GM21447 (cell line): ENCODE data around the gene CDK2AP2.
"Not testable (repeated sequence)": the region's sequence is repeated elsewhere in the genome, so short reads cannot be mapped to it uniquely, and the experiment has no call there.

ENCODE experiments used
- ATAC-seq: cut with Tn5 transposase; IDR thresholded peaks from one replicate; pipeline ENCODE4 v1.9.1; 2021; ENCODE audit not compliant: unreplicated experiment

The CDK2AP2 gene

DNA sequence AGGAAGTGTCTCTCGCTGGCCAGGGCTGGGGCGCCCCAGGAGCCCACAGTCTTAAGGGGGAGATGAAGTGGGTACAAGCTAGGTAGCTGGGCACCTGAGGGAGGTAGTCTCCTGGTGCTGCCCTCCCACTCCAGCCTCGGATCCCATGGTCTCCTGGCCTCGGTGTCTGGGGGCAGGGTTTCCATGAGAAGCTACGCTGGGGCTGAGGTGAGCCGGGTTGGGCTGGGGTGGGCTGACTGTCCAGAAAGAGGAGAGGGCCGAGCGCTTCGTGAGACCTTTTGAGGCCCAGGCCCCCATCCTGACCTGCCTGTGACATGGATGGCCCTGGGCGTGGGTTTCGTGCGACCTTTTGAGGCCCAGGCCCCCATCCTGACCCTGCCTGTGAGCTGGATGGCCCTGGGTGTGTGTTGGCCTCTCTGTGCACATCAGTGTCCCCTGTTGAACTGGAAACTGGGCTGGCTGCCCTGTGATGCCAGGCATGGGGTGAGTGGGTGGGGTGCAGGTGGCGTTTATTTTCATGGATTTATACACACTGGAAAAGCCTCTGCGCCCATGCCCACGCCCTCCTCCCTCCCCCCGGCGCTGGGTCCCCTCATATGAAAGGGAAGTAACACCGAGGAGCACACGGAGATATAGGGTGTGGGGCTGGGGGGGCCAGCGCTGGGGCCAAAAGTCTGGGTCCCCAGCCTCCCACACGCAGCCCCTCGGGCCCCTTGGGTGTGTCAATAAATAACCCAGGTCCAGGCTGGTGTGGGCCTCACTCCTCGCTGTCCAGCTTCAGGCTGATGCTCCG, 16.5 kb downstream of the CDK2AP2 start:
- no peak for ATAC-seq

DNA sequence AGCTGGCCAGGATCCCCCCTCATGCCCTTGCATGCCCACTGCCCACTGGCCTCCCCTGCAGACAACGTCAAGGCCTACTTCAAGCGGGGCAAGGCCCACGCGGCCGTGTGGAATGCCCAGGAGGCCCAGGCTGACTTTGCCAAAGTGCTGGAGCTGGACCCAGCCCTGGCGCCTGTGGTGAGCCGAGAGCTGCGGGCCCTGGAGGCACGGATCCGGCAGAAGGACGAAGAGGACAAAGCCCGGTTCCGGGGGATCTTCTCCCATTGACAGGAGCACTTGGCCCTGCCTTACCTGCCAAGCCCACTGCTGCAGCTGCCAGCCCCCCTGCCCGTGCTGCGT, 17.3 kb downstream of the CDK2AP2 start:
- no peak for ATAC-seq

DNA sequence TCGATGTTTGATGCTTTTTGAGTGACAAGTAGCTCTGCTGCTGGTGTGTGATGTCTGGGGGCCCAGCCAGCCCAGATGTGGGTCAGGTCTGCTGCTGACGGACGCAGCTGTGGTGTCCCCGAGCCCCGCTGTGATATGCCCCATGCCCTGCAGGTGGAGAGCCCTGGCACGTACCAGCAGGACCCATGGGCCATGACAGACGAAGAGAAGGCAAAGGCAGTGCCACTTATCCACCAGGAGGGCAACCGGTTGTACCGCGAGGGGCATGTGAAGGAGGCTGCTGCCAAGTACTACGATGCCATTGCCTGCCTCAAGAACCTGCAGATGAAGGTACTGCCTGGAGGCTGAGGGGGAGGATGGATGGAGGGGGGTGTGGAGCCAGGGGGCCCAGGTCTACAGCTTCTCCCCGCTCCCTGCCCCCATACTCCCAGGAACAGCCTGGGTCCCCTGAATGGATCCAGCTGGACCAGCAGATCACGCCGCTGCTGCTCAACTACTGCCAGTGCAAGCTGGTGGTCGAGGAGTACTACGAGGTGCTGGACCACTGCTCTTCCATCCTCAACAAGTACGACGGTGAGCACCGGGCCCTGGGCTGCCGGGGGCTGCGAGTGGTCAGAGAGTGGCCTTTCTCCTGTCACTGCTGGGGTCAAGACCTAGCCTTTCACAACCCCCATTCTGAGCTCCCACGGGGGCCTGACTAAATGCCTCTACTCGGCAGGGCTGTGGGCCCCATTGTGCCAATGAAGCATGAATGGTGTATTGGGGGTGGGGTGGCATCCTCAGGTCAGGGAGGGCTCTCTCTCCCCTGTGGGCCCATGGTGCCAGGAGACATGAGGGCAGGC, 17.9 kb downstream of the CDK2AP2 start:
- no peak for ATAC-seq

DNA sequence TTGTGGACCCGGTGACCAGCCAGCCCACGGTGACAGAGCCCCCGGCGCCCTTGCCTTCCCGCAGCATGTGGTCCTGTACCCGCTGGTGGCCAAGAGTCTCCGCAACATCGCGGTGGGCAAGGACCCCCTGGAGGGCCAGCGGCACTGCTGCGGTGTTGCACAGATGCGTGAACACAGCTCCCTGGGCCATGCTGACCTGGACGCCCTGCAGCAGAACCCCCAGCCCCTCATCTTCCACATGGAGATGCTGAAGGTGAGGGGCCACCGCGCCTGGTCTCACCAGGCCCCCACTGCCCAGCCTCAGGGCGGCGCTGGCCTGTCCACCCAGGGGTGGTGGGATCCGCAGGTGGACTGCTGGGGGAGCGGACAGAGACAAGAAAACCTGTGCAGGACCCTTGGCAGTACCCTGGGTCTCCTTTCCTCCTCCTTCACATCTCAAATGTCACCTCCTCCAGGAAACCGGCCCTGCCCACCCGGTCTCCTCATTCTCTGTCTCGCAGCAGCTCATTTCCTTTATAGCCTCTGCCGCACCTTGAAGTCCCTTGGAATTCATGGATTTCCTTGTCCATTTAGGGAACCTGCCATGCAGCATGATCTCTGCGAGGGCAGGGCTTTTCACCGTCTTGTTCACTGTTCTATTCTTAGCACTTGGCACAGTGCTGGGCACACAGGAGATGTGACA, 18.6 kb downstream of the CDK2AP2 start:
- ATAC-seq: no peak

DNA sequence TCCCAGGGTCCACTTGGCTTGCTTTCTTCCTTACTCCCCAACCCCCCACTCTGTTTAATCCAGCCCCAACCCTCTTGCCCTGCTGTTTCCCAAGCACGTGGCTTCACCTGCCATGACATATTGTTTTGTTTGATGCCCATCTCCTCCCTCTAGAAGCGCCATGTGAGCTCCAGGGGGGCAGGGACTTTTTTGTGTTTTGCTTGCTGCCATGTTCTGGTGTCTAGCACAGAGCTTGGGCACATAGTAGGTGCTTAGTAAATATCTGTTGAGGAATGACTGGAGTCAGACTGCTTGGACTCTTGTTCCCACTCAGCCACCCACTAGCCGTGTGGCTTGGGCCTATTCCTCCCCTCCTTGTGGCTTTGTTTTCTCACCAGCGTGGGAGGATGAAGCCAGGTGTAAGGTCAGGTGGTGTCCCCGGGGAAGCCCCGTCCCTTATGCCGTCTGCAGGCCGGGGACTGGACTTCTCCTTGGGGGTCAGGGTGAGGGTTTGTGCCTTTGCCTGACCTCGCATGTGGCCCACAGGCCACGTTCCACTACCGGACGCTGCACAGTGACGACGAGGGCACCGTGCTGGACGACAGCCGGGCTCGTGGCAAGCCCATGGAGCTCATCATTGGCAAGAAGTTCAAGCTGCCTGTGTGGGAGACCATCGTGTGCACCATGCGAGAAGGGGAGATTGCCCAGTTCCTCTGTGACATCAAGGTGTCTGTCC, 21.3 kb downstream of the CDK2AP2 start:
- ATAC-seq: no peak

DNA sequence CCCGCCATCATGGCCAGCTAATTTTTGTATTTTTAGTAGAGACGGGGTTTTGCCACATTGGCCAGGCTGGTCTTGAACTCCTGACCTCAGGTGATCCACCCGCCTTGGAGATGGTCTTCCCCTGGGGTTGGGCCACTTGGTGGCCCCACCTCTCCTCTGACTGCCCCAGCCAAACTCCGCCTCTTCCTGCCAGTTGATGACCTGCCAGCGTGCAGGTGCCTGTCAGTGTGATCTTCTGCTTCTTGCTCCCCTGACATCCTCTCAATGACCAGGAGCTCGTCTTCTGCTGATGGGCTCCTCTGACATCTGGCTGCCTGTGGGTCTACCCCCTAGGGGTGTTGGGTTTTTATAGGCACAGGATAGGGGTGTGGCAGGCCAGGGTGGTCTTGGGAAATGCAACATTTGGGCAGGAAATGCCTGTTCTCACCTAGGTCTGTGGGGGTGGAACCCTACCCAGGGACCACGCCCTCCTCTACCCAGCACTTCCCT, 22.0 kb downstream of the CDK2AP2 start:
- ATAC-seq: peak; percentile 24

DNA sequence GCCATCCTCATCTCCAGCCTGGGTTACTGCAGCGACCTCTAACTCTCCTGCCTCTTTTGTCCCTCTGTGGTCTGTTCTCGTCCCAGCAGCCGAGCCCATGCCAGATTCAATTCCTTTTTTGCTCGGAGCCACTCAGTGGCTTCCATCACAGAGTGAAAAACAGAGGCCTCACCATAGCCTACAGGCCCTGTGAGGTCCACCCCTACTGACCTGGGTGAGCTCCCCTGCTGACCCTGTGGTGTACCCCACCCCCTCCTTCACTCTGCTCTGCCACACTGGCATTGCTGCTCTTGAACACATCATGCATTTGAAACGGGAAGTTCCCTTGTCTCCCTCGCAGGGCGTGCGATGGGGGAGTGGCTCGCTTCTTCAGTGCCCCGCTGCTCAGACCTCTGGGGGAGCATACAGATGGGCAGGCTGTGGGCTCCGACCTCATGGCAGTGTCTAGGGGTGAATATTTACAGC, 23.1 kb downstream of the CDK2AP2 start:
- ATAC-seq: no peak

DNA sequence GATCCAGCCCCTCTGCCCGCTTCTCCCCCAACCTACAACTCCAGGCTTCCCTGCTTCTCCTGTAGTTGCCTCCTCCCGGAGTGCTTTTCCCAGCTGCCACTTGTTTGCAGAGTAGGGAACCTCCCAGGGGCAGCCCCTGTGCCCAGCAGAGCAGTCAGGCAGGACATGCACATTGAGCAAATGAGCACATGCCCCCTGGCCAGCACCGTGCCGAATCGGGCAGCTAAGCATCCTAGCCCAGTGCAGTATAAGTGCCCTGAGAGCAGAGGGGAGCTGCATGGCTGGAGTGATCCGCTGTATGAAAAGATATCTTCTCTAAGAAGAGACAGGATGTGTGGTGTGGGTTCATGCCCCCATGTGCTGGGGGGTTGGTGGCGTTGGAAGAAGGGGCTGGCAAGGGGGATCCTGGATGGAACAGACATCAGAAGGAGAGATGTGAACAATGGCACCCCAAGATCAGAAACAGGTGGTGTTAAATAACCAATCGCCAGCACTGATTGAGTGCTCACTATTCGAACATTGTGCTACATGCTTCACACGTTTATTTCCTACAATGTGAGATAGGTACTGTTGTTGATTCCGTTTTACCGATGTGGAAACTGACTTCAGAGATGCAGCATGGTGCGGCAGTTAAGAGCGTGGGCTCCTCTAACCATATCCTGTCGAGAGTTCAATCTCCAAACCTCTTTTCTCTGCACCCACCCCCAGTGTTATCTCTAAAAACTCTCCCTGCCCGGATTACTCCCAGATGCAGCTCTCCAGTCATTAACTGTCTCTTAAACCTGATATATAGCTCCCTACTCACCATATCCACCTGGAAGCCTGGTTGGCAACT, 23.9 kb downstream of the CDK2AP2 start:
- ATAC-seq: no peak

DNA sequence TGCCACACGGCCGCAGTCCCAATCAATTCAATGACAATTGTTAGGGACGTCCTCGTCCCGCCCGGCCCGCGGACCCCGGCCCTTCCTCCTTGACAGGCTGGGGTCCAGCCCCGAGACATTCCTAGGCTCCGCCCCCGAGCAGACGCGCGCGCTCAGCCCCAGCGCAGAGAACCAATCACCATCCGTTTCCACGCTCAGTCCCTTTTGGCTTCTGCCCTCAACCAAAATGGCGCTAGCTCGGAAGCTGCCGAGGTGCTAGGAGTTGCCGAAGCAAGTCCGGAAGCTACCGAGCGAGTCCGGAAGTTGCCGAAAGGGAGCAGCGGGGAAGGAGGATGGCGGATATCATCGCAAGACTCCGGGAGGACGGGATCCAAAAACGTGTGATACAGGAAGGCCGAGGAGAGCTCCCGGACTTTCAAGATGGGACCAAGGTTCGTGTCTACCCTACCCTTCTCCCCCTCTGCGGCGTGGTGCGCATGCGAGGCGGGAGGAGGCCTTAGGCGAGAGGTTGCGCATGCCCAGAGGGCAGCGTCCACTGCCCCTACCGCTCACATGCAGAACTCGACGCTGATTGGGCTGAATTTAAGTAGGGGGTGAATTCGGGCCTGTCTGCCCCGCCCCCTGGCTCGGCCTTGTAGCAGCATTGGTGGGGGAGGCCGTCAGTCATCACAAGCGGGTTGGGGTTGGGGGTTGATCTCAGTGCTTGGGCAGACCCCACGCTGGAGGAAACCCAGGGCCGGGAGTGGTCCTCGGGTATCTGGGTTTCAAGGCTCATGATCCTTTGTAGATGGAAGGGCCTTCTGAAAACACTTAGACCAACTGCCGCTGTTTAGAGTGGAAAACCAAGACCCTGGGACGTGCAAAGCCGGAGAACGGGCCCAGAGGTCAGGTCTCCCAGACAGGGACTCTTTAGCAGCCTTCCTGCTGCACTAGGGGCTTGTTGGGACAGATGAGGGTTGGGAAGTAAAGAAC, 24.8 kb downstream of the CDK2AP2 start, which contains the start of gene AIP:
Gene AIP, plus strand, starts transcription at position 200 of the 972 bp plus-strand sequence. Its CDS starts 133 bp downstream, at position 333.
- ATAC-seq: peak; percentile 49

DNA sequence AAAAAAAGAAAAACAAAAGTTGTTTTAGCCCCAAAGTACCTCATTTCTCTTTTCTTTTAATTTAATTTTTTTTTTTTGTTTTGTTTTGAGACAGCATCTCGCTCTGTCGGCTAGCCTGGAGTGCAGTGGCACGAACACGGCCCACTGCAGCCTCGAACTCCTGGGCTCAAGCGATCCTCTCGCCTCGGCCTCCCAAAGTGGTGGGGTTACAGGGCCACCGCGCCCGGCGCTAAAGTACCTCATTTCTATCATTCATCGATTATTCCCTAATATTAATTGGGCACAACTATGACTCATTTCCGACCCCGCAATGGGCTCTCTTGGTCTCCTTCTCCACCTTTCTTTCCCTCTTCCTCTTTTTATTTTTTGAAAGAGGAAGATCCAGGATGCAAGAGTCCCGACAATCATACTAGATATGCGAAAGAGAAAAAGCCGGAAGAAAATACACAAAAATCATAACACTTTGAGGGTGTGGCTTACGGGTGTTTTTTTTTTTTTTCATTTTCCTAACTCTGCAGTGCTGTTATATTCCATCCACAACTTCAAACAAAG, 25.6 kb downstream of the CDK2AP2 start:
- ATAC-seq: no peak

DNA sequence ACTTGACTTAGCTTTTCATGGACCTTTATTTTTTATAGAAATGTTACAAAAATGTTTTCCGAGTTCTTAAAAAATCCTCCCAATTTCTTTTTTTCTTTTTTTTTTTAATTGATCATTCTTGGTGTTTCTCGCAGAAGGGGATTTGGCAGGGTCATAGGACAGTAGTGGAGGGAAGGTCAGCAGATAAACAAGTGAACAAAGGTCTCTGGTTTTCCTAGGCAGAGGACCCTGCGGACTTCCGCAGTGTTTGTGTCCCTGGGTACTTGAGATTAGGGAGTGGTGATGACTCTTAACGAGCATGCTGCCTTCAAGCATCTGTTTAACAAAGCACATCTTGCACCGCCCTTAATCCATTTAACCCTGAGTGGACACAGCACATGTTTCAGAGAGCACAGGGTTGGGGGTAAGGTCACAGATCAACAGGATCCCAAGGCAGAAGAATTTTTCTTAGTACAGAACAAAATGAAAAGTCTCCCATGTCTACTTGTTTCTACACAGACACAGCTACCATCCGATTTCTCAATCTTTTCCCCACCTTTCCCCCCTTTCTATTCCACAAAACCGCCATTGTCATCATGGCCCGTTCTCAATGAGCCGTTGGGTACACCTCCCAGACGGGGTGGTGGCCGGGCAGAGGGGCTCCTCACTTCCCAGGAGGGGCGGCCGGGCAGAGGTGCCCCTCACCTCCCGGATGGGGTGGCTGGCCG, 30.5 kb downstream of the CDK2AP2 start:
- not testable (repeated sequence) for ATAC-seq

DNA sequence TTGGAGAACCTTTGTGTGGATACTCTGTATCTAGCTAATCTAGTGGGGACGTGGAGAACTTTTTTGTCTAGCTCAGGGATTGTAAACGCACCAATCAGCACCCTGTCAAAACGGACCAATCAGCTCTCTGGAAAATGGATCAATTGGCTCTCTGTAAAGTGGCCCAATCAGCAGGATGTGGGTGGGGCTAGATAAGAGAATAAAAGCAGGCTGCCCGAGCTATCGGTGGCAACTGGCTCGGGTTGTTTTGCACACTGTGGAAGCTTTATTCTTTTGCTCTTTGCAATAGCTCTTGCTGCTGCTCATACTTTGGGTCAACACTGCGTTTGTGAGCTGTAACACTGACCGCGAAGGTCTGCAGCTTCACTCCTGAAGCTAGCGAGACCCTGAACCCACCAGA, 31.3 kb downstream of the CDK2AP2 start:
- ATAC-seq: not testable (repeated sequence)

DNA sequence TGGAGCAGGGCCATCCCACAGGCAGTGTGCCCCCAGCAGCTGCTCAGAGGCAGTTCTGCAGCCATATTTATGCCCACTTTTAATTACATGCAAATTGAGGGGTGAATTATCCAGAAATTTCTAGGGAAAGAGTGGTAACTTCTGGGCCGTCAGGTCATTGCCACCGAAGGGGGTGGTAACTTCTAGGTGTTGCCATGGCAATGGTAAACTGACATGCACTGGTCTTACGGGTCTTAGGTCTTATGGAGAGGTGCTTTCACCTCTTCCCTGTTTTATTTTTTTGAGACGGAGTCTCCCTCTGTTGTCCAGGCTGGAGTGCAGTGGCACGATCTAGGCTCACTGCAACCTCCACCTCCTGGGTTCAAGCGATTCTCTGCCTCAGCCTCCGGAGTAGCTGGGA, 35.1 kb downstream of the CDK2AP2 start:
- ATAC-seq: no peak

DNA sequence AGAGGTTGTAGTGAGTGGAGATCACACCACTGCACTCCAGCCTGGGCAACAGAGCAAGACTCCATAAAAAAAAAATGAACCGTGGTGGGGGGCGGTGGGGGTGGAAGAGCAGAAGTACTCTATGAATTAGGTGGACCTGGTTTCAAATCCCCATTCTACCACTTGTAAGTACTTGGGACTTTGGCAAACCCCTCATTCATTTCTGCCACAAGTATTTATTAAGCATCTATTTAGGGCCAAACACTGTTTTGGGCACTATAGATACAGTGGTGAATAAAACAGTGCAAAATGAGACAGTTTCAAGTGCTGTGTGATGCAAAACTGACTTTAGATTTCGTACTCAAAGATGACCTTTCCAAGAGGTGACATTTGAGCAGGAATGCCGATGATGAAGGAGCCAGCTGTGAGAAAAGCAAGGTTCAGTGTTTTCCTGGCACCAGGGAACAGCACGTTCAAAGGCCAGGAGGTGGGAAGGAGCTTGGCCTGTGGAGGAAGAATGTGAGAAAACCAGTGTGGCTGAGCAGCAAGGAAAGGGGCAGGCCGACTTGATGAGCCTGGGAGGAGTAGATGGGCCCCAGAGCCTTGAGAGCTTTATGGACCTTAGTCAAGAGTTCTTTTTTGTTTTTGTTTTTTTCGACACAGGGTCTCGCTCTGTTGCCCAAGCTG, 37.5 kb downstream of the CDK2AP2 start:
- no peak for ATAC-seq

DNA sequence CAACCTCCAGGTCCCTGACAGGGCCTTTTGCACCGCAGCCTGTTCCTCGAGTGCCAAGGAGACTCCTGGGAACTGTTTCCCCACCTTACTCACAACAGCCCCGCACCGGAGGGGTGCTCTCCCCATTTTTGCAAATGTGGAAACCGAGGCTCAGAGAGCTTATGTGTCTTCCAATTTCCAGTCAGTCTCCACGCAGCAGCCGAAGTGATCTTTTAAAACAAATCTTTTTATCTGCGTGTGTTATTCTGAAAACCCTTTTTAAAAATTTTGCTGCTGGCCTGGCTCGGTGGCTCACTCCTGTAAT, 38.5 kb downstream of the CDK2AP2 start:
- no peak for ATAC-seq

DNA sequence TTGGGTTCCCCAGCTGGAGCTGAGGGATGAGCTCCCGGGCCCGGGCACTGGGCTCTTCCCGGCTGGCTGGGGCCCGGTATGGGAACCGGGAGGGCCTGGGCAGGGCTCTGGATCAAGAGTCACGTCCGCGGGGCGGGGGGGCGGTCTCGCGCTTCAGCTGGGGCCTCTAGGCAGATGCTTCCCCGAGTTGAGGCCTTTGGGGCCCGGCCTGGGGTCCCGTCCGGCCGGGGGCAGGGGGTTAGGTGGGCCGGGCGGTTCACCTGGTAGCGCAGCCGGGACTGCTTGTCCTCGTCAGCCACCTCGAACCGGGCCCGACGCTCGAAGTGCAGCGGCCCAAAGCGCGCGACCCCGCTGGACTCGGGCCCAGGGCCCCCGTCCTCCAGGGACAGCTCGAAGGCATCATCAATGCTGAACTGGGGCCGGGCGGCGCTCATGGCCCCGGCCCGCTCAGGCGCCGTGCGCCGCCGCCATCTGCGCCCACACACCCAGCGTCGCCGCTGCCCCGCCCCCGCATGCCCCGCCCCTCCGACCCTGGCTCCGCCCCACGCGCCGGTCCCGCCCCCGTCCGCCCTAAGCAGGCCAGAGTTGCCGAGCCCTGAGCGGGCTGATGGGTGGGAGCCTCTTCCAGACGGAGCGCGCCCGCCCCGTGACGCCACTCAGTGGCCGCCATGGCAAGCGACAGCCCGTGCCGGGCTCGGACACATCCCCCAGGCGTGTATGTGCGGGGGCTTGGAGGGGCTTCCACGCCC, 39.0 kb downstream of the CDK2AP2 start, which contains the start of gene TMEM134:
Gene TMEM134, minus strand, starts transcription at position 493 of the 749 bp plus-strand sequence. Its CDS starts 59 bp downstream, at position 434.
- peak; percentile 47 for ATAC-seq

DNA sequence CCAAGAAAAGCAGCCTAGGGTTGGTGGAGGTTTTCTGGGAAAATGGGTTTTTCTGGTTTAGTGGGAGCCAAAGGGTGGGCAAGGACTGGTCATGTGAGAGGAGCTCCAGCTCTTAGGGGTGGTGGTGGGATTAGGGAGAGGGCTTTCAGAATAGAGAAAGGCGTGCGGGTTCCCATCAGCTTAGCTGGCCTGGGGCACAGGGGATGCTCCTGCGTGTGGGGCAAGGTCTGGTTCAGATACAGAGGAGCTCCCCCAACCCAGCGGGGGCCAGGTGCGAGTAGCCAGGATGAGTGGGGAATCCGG, 39.6 kb downstream of the CDK2AP2 start:
- peak; percentile 1 for ATAC-seq
